HK-2 (cell line): Measurements from ENCODE around the gene FGF21.
A peak's percentile ranks its signal among the peaks of the same experiment; 100 is the strongest.
"Not testable (repeated sequence)": the region's sequence is repeated elsewhere in the genome, so short reads cannot be mapped to it uniquely, and the experiment has no call there.

ENCODE experiments used
- DNase-seq: peaks from one replicate; pipeline ENCODE4 v3.0.0-alpha.2; 2018; ENCODE audit not compliant: unreplicated experiment

Gene FGF21, protein sequence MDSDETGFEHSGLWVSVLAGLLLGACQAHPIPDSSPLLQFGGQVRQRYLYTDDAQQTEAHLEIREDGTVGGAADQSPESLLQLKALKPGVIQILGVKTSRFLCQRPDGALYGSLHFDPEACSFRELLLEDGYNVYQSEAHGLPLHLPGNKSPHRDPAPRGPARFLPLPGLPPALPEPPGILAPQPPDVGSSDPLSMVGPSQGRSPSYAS

DNA sequence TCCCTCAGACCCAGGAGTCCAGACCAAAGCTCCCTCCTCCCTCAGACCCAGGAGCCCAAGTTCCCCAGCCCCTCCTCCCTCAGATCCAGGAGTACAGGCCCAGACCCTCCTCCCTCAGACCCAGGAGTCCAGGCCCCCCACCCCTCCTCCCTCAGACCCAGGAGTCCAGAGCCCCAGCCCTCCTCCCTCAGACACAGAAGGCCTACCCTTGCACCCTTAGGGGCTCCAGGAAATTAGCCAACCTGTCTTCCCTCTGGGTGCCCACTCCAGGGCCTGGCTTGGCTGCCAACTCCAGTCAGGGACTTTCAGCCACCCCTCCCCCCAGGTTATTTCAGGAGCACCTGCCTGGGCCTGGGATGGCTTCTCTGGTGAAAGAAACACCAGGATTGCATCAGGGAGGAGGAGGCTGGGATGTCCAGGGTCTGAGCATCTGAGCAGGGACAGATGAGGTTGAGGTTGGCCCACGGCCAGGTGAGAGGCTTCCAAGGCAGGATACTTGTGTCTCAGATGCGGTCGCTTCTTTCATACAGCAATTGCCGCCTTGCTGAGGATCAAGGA, at the start of gene FGF21:
Gene FGF21 (plus strand): TSS at position 441 of the 558 bp plus-strand sequence. CDS start 713 bp downstream, outside the sequence.
- DNase-seq, result no peak

DNA sequence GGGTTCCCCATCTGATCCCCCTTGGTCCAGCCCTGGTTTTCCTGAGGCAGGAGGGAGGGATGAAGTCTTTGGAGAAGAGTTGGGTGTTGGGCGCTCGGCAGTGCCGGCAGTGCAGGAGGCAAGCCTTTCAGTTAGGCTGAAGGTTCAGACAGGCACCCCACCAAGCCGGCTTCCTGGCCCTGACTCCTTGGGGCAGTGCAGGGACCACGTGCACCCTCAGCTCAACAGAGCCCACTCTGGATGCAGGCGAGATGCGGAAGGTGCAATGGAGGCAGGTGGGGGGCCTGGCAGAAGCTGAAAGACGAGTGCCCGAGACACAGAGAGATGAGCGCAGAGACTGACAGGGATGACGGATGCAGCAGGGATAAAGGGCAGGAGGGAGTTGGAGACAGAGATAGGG, 46.9 kb upstream of the FGF21 start:
- DNase-seq, result no peak

DNA sequence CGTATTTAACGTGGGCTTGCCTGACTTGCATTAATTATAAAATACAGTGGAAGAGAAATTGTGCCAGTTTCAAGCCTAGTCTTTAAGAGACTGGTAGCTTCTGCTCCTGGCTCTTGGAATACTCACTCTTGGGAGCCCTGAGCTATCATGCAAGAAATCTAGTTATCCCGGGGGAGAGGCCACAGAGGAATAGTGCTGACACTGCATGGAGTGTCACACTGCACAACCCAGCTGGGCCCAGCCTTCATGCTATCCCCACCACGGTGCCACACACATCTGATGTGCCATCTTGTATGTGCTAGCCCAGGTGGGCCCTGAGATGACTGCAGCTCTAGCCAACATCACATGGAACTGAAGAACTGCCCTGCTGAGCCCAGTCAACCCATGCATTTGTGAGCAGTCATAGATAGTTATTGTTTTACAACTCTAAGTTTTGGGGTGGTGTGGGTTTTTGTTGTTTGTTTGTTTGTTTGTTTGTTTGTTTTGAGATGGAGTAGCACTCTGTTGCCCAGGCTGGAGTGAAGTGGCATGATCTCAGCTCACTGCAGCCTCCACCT, 44.1 kb upstream of the FGF21 start:
- no peak for DNase-seq

DNA sequence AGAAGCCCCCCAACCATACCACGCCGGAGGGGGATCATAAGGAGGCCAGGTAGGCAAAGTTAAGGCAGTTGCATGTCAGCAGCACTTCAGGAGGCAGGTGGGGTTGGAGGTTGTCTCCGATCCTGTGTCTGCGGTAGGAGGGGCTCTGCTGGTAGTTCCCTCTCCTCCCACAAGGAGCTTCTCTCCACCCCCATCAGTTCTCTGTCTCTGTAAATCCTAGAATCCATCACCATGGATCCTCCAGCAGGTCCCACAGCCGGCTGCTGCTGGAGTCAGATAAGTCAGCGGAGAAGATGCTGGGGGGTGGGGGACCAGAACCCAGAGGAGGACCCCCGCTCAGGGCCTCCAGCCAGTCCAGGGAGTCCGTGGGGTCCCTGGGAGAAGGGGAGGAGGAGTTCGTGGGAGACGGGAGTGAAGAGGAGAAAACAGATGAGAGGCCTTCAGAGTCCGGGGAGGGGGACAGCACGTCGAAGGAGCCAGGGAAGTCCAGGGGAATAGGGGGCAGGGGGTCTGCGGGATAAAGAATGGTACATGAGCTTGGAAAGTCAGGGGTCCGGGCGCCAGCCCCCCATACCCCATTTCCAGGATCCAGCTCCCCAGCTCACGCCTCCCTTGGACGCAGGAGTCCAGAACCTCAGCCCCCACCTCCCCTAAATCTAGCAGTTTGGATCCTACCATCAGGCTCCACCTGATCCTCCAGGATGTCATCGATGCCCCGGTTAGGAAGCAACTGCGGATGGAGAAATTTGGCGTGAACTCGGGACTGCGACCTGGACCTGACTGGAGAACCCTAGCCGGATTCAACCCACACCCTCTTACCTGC, 42.1 kb upstream of the FGF21 start:
- no peak for DNase-seq

DNA sequence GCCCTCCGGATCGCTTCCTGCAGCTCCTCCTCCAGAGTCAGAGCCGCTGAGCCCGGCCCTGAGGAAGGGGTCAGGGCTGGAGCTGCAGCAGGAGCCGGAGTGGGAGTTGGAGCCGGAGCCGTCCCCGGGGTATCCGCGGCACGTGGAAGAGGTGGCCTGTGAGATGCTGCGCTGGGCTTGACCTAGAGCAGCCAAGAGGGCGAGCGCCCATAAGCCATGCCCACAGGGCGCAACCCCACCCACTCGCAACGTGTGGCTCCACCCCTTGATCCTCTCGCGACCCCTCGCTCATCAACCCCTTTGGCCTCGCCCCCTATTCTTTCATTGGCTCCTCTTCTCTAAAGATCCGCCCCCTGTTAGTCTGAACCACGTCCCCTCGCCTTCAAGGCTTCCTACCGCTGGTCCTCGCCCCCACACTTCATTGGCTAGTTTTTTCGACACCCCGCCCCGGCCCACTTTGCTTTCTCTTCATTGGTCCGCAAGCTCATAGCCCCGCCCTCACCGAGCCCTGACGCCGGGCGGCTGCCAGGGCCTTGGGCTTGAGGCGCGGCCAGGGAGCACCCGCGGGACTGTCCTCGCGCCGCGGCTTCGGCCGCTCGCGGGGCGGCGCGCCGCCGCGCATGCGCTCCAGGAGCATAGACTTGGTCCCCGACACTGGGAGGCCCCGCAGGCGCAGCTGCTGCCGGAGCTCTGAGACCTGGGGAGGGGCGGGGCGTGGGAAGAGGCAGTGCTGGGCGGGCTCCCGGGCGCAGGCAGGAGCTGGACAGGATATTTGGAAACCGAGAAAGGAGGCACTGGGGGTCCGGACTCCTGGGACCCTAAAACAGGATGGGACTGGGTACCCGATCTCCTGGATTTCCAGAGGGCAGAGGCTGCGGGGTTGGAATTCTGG, 41.2 kb upstream of the FGF21 start:
- DNase-seq, result peak; percentile 99

DNA sequence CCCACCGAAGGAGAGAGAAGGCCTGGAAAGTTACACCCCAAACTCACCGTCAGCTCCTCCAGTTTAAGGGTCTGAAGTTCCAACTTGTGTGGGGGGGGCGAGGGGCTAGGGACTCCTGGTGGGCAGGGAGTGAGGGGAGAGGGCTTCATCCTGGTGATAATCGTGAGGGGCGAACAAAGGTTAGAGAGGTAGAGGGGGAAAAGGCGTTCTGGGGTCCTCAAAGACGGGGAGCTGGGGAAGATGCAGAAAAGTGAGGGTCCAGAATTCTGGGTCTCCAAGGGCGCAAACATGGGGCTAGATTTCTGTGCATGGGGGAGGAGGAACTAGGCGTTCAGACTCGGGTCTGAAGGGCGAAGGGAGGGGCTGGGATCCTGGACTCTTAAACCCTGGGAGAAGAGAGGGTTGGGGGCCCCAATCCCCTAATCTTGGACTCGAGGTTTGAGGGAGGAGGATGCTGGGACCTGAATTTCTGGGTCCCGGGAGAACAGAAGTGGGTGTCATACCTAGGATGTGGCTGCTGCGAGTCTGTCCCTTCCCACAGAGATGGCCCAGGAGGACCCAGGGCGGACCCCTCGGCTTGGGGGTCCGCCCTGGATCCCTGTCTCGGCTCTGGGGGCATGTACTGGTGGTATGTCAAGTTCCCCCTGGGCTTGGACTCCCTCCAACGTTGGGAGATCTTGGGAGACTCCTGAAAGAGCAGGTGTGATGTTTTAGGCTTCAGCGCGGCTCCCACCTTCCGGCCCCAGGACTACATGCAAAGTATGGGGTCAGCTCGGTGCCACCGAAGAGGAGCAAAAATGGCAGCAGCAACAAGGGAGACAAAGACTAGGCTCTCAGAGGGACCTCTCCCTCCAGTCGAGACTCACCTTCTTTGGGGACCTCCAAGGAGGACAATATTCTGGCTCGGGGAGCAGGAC, 40.3 kb upstream of the FGF21 start:
- no peak for DNase-seq

DNA sequence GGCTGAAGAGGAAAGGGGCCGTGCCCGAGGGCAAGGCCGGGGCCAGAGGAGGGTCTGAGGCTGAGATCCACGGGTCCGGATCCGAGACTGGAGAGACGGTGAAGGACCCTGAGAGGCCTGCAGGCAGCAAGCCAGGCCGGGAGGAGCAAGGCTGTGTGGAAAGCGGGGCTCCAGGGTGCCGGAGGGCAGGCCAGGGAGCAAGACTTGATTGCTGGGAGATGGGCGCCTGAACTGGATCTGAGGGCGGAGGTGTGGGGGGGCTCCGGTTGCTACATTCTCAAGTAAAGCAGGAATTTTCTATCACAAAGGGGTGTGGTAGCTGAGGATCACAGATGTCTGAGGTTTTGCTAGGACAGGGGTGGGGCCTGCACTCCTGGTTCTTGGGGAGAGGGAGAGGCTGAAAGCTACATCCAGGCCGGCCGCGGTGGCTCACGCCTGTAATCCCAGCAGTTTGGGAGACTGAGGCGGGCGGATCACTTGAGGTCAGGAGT, 39.6 kb upstream of the FGF21 start:
- DNase-seq, result no peak

DNA sequence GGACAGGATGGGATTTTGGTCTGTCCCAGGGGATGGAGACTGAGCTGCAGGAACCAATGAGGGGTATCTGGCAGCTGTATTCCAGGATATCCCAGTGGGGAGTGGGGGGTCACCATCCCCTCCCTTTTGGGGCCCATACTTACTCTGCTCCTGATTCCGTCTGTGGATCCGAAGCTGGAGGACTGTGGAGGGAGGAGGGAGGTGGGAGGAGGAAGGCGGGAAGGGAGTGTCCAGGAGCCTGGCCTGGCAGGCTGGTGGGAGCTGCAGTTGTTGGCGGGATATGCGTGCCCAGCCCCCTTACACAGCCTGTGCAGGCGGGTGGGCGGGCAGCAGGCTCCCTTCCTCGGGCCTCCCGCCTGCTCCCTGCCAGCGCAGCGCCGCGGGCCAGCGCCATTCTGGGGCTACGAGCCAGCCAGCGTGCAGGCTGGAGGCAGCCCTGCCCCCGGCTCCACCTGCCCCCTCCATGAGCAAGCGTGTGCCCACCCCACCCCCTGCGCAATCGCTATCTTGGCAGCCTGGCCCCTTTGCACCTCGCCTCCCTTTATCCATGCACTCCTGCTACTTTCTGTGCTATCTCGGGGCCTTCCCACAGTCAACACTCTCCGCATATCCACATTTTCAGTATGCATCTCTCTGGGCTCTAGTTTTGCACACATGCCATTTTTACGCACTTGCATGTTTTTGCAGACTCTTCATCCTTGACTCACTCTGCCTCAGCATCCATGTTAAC, 38.6 kb upstream of the FGF21 start:
- DNase-seq, result no peak

DNA sequence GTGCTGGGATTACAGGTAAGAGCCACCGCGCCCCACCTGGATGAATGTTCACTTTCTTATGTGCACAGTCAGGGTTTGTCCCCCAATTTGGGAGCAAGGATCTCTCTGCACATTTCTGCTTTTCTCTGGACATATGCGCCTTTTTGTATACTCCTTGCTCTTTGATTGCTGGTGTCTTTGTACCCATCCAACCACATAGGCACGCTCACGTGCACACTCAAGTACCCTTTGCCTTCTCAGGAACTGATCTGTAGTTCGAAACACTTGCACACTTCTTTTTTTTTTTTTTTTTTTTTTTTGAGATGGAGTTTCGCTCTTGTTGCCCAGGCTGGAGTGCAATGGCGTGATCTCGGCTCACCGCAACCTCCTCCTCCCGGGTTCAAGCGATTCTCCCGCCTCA, 37.2 kb upstream of the FGF21 start:
- not testable (repeated sequence) for DNase-seq

DNA sequence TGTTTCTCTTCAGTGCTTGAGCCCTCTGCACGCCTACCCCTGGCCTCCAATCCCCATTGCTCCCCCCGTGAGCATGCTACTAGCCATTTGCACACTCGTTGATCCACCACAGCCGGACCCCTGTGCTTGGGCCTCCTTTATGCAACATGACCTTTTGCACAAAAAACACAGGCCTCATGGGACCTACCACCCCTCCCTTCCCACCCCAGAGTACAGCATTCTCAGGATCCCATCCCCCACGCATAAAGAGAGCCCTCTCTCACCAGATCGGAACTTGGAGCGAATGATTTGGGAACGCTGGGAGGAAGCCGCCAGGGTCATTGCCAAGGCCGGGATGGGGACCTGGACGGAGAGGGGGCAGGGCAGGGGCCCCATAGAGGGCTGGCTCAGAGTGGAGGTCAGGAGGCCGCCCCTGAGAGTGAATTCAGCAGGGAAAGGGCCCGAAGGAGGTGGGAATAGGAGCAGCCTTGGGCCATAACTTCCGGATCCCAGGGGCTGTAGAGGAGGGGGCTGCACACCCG, 36.6 kb upstream of the FGF21 start:
- no peak for DNase-seq

DNA sequence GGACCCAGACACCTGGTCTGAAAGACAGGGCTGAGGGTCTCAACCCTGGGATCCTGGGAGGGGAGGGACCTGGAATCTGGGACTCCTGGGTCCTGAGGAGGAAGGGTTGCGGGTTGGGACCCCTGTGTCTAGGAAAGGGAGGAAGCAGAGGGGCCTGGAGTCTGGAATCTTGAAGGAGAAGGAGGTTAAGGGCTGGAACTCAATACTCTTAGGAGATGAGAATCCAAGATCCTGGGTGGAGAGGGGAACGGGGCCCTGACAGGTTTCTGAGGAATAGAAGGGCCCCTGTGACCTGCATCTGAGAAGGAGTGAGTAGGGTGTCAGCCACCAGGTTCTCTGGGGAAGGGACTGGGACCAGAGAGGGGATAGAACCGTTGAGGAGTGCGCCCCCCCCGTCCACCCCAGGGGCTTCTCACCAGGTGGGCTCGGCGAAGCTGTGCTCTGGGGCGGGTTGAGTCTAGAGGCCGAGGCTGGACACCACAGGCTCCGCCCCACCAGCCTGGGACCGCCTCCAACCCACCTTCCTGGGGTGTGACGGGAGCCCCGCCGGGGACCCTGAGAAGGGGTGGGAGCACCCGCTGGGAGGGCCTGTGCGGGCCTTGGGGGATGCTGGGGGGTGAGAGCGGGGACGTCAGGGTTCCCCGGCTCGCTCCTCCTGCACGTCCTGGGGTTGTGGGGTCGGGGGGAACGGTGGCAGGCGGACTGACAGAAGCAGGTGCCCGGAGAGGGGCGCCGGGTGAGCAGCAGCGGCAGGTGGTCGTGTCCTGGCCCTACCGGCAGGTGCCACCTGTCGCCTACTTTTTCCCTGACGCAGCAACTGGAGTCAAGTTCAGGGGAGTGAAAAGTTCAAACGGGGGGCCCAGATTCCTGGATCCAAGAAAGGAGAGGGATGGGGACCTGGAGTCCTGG, 35.8 kb upstream of the FGF21 start, which contains the start of gene MAMSTR:
Gene MAMSTR (minus strand): TSS at position 463 of the 909 bp plus-strand sequence. CDS start 694 bp downstream, outside the sequence.
- DNase-seq, result no peak

DNA sequence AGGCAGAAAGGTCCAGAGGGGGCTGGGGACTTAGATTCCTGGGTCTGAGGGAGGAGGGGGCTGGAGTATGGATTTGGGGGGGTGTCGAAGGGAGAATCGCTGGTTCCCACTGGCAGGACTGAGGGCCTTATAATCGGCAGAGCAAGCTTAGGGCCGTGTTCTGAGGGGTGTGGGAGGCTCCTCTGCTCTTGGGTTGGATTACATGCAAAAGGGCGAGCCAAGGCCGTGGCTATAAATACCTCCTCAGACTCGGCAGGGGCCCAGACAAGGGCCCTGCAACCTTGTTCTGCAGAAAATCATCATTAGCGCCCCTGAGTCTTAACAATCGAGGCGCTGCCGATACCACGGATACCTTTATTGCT, 35.1 kb upstream of the FGF21 start:
- DNase-seq, result no peak

DNA sequence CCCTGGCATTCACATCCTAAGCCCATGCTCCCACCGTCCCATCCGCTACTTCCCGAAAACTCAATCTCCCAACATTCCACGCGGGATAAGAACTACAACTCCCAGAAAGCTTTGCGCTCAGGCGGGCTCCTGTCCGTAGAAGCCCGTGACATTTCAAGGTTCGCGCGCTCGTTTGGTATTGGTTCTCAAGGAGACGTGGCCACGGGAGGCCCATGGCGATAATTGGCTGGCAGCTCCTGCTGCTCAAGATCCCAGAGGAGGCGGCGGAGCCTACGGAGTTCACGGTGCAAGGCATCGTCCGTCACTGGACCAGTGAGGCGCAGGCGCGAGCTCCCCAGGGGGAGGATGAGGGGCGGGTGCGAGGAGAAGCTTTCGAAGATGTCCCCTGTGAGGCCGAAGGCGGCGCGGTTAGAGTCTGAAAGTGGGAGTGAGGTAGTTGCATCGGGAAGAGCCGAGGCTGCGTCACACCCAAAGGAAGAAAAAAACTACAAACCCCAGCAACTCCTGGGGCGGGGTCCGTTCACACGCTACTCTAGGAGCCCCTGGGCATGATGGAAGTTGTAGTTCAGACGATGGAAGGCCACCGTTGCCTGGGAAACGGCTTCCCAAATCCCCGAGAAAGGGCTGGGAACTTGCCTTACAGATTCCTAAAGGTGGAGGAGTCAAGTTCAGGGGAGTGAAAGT, 34.6 kb upstream of the FGF21 start:
- peak; percentile 98 for DNase-seq

DNA sequence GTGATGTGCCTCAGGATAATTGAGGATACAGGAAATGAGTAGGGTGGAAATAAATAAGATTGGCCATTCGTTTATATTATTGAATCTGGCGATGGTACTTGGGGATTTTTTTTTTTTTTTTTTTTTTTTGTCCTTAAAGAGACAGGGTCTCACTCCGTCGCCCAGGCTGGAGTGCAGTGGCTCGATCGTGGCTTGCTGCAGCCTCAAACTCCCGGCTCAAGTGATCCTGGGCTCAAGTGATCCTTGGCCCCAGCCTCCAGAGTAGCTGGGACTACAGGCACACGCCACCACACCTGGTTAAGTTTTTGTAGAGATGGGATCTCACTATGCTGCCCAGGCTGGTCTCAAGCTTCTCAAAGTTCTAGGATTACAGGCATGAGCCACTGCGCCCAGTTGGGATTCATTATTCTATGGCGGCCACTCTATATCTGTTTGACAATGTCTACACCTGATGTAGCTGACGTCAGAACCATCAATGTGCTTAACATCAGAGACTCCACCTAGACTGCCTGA, 33.1 kb upstream of the FGF21 start:
- no peak for DNase-seq

DNA sequence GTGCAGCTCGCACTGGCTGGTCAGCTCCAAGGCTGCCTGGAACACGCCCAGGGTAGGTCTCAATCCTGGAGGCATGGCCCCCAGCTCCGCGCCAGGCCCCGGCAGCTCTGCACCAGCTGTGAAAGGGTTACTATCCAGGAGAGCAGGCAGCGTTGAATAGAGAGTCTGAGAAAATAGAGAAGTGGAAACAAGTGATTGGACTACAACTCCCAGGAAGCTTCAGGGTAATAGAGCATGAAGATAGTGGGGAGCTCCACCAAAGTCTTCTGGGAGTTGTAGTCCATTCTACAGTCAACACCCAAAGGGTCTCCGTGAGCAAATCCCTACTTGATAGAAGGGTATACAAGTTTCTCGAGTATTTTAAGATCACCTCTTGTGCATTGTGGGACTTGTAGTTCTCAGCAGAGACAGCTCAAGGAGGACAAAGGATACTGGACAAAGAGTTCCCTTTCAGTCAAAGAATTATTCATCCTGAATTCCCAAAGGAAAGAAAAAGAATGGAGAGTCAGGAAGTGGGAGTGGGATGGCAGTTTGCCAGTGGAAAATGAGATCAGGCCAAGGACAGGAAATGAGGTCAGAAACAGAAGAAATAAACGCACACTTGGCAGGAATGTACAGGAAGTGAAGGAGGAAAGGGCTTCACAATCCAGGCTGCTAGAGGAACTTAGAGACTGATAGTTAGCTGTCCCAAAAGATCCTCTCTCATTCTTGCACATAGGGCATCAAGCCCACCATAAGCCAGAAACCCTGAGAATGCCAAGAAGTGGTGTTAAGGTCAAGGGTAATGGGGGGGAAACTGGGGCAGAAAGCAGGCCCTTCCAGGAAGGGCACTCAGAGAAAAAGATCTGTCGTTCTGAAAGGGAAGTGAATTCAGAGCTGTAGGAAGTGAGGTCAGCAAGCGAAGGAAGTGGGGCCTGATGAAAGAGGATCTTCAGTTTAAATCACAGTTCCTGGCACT, 30.2 kb upstream of the FGF21 start:
- peak; percentile 60 for DNase-seq

DNA sequence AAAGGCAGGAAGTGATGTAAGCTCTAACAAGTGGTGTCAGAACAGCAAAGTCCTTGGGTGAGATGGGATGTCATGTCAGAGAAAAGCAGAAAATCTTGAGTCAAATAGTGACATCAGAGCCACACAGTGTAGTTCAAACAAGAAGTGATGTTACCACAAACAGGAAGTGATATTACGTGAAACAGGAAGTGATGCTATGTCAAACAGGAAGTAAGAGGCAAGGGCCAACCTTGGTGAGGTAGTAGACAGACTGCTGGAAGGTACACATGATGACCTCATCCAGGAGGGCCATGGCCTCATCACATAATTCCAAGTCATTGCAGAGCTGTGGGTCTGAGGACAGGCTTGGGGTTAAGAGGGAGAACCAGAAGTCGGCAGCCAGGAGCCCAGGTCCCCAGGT, 28.8 kb upstream of the FGF21 start:
- DNase-seq, result no peak
